AG20443 (cell line): ENCODE measurements around the gene DAD1.
"Not testable (repeated sequence)": the region's sequence is repeated elsewhere in the genome, so short reads cannot be mapped to it uniquely, and the experiment has no call there.

ENCODE experiments used
- DNase-seq: peaks from one replicate; pipeline ENCODE4 v3.0.0; 2012; ENCODE audit warnings: low spot score, mixed read lengths

The DAD1 gene

GRCh38 chr14:22589096-22589839 lies at the start of gene DAD1:
TSS of gene DAD1 (minus strand) at chr14:22589224. CDS start at chr14:22589157, 67 bp downstream.
- DNase-seq = peak; percentile 100

DNA sequence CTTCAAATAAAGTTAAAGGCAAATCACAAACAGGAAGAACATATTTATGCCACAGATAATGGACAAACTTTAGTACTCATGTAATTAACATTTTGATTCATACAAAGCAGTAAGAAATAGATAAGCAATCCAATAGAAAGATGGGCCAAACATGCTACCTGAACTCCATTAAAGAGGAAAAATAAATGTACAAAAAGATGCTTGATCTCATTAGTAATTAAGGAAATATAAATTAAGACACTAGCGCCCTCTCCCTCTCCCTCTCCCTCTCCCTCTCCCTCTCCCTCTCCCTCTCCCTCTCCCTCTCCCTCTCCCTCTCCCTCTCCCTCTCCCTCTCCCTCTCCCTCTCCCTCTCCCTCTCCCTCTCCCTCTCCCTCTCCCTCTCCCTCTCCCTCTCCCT lies 47.0 kb upstream of the DAD1 start:
- not testable (repeated sequence) for DNase-seq

GRCh38 chr14:22634233-22634900 lies 45.3 kb upstream of the DAD1 start:
- DNase-seq = no peak

DNA sequence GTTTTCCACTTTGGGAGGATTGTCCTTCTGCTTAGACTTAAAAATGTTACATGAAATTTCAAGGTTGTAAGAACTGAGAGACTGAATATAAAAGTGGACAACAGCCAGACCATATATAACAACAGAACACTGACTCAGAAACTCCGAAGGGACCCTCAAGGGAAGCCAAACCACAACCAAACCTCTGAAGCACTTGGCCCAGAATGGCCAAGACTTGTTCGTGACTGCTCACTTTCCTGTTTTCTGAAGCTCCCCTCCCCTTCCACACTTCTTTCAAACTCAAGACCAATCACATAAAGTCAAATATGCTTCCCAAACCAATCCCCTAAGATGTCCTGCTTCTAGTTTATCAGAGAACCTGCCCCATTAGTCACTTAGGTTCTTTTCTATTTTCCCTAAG lies 41.5 kb upstream of the DAD1 start:
- DNase-seq = peak; percentile 71

DNA sequence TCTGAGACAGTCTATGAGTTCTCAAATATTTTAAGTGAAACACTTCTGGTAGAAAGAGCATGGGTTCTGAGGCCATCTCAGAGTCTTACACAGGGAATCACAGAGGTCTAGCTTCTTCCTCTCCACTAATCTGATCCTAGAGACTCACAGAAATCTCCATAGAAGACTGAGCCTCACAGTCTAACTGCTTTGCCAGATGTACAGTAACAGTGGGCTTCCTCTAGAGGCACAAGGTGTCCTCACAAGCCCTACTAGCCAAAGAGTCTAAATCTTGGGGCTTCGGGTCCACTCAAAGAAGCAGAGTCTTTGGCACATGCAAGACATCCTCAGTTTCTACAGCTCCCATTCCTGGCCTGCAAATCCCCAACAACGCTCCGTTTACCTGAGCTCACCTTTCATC lies 41.0 kb upstream of the DAD1 start:
- no peak for DNase-seq

- DNase-seq = no peak
Measured at GRCh38 chr14:22629361-22629760, 40.3 kb upstream of the DAD1 start.

GRCh38 chr14:22627506-22628263 lies 38.7 kb upstream of the DAD1 start:
- DNase-seq = no peak

GRCh38 chr14:22626590-22626989 lies 37.6 kb upstream of the DAD1 start:
- no peak for DNase-seq

DNA sequence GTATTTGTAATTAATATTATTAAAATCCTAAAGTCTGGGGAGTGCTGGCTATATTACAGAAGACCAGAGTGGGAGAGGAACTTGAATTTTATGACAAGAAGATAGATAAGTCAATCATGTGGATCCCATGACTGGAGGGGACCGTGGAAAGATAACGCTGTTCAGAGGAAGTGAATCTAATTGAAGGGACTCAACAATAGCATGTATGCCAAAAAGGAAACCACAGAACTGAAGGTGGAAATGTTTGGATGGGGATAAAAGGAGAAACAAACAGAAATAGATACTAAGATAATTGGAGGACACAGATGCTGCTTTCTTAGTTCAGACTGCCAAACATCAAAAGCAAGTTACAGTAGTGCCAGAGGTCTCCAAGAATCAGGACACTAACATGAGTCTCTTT lies 34.0 kb upstream of the DAD1 start:
- no peak for DNase-seq

DNA sequence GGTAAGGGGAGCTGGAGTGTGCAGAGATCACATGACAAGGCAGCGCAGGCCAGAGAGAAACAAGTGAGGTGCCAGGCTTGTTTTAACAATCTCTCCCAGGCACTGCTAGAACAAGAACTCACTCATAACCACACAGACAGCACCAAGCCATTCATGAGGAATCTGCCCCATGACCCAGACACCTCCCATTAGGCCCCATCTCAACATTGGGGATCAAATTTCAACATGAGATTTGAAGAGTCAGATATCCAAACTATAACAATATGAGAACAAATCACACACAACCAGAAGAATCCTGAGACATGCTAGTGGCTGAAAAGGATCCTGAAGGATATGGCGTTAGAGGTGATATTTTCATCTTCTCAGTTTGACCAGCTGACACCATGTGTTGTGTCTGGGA lies 33.2 kb upstream of the DAD1 start:
- no peak for DNase-seq

DNA sequence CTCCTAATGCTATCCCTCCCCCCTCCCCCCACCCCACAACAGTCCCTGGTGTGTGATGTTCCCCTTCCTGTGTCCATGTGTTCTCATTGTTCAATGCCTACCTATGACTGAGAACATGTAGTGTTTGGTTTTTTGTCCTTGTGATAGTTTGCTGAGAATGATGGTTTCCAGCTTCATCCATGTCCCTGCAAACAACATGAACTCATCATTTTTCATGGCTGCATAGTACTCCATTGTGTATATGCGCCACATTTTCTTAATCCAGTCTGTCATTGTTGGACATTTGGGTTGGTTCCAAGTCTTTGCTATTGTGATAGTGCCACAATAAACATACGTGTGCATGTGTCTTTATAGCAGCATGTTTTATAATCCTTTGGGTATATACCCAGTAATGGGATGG lies 26.7 kb upstream of the DAD1 start:
- DNase-seq = not testable (repeated sequence)

GRCh38 chr14:22614240-22614799 lies 25.3 kb upstream of the DAD1 start:
- DNase-seq = peak; percentile 92

DNA sequence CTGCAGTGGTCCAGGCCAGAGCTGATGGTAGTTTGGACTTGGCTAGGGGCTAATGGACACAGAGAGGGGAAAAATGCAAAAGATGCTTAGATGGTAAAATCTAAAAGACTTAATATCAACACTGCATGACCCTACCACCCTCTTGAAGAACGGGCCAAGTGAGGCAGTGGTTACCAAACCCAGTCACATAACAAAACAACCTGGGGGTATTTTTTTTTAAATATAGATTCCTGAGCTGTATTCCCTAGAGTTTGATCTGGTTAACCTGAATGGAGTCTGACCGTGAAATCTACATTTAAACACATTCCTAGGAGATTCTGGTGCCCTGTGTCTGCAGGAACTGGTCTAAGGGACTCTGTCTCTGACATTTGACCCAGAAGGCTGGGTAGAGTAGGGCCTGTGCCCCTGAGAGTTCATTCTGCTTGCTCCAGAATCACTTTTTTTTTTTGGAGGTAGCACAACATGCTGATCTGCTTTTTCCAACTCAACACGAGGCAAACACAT lies 24.8 kb upstream of the DAD1 start:
- no peak for DNase-seq

- no peak for DNase-seq
Measured at GRCh38 chr14:22613106-22613695, 24.2 kb upstream of the DAD1 start.

GRCh38 chr14:22610931-22611330 lies 21.9 kb upstream of the DAD1 start:
- DNase-seq = no peak

- DNase-seq = no peak
Measured at GRCh38 chr14:22607291-22607690, 18.3 kb upstream of the DAD1 start.

DNA sequence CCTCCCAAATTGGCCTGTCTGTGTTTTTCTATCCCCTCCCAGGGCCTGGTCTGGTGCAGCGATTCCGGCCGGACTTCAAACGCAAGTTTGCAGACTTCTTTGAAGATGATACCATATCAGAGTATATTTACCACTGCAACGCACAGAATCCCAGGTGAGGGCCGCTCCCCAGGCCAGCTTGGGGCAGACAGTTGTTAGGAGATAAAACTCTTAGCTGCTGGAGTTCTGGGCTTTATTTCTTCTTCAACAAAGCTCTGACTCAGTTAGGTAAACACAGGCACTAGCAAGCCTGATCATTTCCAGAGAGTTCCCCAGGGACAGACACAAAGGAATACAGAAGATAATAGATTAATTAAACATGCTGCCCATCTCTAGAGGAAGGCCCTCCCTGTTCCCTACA lies 17.4 kb upstream of the DAD1 start:
- DNase-seq = no peak

- no peak for DNase-seq
Measured at GRCh38 chr14:22602862-22603261, 13.8 kb upstream of the DAD1 start.

- no peak for DNase-seq
Measured at GRCh38 chr14:22601996-22602395, 13.0 kb upstream of the DAD1 start.

DNA sequence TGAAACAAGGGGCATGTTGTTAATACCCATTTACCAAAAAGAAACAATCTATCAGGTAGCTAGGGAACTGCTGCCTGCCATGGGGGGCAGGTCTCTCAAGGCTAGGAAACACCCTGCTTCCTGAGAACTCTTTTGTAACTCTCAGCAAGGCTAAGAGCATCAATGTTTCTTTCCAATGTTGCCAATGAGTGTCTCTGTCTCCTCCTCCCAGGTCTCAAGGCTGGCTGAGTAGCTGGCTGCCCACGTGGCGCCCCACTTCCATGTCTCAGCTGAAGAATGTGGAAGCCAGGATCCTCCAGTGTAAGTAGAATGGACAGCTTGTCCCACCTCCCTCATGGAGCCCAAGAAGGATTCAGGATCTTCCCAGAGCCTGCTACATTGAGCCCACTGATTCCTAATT lies 12.4 kb upstream of the DAD1 start:
- no peak for DNase-seq

DNA sequence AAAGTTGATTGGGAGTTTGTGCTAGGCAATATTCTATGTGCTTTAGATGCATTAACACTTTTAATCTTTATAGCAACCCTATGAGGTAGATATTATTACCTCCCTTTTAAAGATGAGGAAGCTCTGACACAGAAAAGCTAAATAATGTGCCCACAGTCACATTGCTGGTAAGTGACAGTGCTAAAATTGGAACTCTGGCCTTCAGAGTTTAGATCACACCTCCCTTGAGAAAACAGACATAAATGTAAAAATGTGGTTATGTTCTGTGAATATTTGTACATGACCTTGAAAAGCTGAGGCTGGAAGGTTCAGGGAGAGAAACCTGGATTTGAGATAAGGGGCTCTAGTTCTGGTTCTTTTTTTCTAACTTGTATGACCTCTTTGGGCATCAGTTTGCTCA lies 11.0 kb upstream of the DAD1 start:
- DNase-seq = no peak

- DNase-seq = no peak
Measured at GRCh38 chr14:22599349-22599748, 10.3 kb upstream of the DAD1 start.
